Sigmoid colon (tissue), 4 donors: ENCODE data around the gene SDK1.

ENCODE experiments used
- EP300 ChIP-seq, 4 donors: sonication (generic); formaldehyde crosslinking; IDR thresholded peaks; one replicate each; pipeline ENCODE4 v1.6.1; 2017; ENCODE audit warnings: antibody characterized with exemption in 4 of 4
- POLR2AphosphoS5 ChIP-seq, 4 donors: sonication (generic); formaldehyde crosslinking; IDR thresholded peaks; one replicate each; pipeline ENCODE4 v1.6.1; 2017; ENCODE audit warnings: antibody characterized with exemption in 4 of 4
- TF ChIP-seq, protein P1 (sequence below), 4 experiments: fragments of 450-650 bp in 3 of 4; fragments of 200-600 bp in 1 of 4; IDR thresholded peaks; one replicate each; pipeline ENCODE4 v1.5.1; 2016 to 2019; ENCODE audit warnings: antibody characterized with exemption in 4 of 4, mild to moderate bottlenecking in 3 of 4, moderate library complexity in 2 of 4

DNA sequence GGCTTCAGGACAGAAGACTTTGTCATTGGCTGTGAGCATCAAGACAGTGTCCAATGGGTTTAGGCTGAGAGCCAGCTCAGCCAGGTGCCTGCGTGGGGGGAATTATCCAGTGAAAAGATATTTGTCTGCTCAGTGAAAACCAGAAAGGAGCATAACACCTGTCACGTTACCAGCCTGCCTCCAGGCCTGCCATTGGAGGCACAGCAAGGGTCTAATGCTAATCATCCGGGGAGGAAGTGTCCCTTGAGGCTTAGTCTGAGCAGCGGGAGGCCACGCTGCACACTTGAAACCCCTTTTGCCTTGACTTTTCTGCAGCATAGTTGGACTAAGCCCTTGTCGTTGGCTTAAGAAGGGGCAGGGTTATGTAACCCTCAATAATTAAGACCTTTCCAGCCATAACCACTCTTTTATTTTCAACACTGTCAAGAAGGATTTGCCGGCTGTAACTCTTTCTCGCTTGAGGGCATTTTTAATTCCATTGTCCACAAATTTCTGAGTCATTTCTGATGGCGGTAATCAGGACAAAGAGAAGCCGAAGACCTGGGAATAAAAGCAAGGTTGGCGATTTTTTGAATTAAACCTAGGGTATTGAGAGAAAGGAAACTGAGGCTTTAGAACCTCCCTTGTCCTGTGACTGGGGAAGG lies 741.5 kb downstream of the SDK1 start:
- TF ChIP-seq, protein P1, sequence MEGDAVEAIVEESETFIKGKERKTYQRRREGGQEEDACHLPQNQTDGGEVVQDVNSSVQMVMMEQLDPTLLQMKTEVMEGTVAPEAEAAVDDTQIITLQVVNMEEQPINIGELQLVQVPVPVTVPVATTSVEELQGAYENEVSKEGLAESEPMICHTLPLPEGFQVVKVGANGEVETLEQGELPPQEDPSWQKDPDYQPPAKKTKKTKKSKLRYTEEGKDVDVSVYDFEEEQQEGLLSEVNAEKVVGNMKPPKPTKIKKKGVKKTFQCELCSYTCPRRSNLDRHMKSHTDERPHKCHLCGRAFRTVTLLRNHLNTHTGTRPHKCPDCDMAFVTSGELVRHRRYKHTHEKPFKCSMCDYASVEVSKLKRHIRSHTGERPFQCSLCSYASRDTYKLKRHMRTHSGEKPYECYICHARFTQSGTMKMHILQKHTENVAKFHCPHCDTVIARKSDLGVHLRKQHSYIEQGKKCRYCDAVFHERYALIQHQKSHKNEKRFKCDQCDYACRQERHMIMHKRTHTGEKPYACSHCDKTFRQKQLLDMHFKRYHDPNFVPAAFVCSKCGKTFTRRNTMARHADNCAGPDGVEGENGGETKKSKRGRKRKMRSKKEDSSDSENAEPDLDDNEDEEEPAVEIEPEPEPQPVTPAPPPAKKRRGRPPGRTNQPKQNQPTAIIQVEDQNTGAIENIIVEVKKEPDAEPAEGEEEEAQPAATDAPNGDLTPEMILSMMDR (IDR thresholded peaks at IDR 0.05): no peak
- no peak for TF ChIP-seq POLR2AphosphoS5 (IDR thresholded peaks at IDR 0.05)
- TF ChIP-seq EP300 (IDR thresholded peaks at IDR 0.05): no peak
